K562 (cell line): Measurements from ENCODE around the gene ETNK2.

ENCODE experiments used
- CBFB ChIP-seq: sonication (generic); formaldehyde crosslinking; IDR thresholded peaks from 2 replicates; pipeline ENCODE4 v1.4.0; 2020; ENCODE audit warnings: mild to moderate bottlenecking, missing genetic modification reagents
- FOXJ3 ChIP-seq: sonication (generic); formaldehyde crosslinking; IDR thresholded peaks from 2 replicates; pipeline ENCODE4 v1.4.0; 2020; ENCODE audit warnings: mild to moderate bottlenecking, missing genetic modification reagents
- KHSRP ChIP-seq: fragments of 450-650 bp; IDR thresholded peaks from 2 replicates; pipeline ENCODE4 v1.6.1; 2017
- KLF10 ChIP-seq: fragments of 250-450 bp; sonication (Bioruptor Pico); IDR thresholded peaks from 2 replicates; pipeline ENCODE4 v1.6.1; 2021; ENCODE audit warnings: matching md5 sums
- PURB ChIP-seq: sonication (generic); formaldehyde crosslinking; IDR thresholded peaks from 2 replicates; pipeline ENCODE4 v1.9.0; 2021; ENCODE audit warnings: low read depth, mild to moderate bottlenecking, missing genetic modification reagents
- RBFOX2 ChIP-seq: fragments of 200-400 bp; formaldehyde crosslinking; IDR thresholded peaks from 2 replicates; pipeline ENCODE4 v1.6.1; 2017; ENCODE audit warnings: low read depth, mild to moderate bottlenecking, low read length, moderate library complexity
- TBP ChIP-seq: optimal IDR thresholded peaks from 2 replicates; pipeline ENCODE3; 2011; ENCODE audit warnings: low read depth, low read length, improper control_type of control experiment
- ZNF253 ChIP-seq: fragments of 250-450 bp; sonication (Bioruptor Pico); conservative IDR thresholded peaks from 2 replicates; pipeline ENCODE4 v1.6.1; 2021; ENCODE audit warnings: mild to moderate bottlenecking
- TF ChIP-seq, protein P1 (sequence below): fragments of 150-350 bp; IDR thresholded peaks from 2 replicates; pipeline ENCODE4 v1.6.1; 2014; ENCODE audit warnings: low read depth, mild to moderate bottlenecking, low read length, borderline replicate concordance
- TF ChIP-seq, protein P2 (sequence below): fragments of 450-650 bp; IDR thresholded peaks from 2 replicates; pipeline ENCODE4 v1.6.1; 2016; ENCODE audit warnings: antibody characterized with exemption
- TF ChIP-seq, protein P3 (sequence below), 3 experiments: IDR thresholded peaks in 2 of 3; conservative IDR thresholded peaks in 1 of 3; 2 replicates each; pipeline ENCODE4 v1.5.1; 2011 to 2012; ENCODE audit warnings: low read length in 3 of 3, mild to moderate bottlenecking in 3 of 3, control low read depth in 2 of 3, improper control_type of control experiment in 1 of 3, inconsistent platforms in 1 of 3, low read depth in 1 of 3, mixed read lengths in 1 of 3, moderate library complexity in 1 of 3; ENCODE audit not compliant: insufficient read depth in 2 of 3

- TF ChIP-seq ZNF253 (CRISPR knock-in tag) (no peak), PURB (CRISPR knock-in tag) (no peak), FOXJ3 (CRISPR knock-in tag) (no peak), CBFB (CRISPR knock-in tag) (no peak), KLF10 (CRISPR knock-in tag) (no peak), KHSRP (no peak), TBP (no peak), RBFOX2 (no peak)
- TF ChIP-seq, protein P1, sequence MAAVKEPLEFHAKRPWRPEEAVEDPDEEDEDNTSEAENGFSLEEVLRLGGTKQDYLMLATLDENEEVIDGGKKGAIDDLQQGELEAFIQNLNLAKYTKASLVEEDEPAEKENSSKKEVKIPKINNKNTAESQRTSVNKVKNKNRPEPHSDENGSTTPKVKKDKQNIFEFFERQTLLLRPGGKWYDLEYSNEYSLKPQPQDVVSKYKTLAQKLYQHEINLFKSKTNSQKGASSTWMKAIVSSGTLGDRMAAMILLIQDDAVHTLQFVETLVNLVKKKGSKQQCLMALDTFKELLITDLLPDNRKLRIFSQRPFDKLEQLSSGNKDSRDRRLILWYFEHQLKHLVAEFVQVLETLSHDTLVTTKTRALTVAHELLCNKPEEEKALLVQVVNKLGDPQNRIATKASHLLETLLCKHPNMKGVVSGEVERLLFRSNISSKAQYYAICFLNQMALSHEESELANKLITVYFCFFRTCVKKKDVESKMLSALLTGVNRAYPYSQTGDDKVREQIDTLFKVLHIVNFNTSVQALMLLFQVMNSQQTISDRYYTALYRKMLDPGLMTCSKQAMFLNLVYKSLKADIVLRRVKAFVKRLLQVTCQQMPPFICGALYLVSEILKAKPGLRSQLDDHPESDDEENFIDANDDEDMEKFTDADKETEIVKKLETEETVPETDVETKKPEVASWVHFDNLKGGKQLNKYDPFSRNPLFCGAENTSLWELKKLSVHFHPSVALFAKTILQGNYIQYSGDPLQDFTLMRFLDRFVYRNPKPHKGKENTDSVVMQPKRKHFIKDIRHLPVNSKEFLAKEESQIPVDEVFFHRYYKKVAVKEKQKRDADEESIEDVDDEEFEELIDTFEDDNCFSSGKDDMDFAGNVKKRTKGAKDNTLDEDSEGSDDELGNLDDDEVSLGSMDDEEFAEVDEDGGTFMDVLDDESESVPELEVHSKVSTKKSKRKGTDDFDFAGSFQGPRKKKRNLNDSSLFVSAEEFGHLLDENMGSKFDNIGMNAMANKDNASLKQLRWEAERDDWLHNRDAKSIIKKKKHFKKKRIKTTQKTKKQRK, result no peak
- TF ChIP-seq, protein P2, sequence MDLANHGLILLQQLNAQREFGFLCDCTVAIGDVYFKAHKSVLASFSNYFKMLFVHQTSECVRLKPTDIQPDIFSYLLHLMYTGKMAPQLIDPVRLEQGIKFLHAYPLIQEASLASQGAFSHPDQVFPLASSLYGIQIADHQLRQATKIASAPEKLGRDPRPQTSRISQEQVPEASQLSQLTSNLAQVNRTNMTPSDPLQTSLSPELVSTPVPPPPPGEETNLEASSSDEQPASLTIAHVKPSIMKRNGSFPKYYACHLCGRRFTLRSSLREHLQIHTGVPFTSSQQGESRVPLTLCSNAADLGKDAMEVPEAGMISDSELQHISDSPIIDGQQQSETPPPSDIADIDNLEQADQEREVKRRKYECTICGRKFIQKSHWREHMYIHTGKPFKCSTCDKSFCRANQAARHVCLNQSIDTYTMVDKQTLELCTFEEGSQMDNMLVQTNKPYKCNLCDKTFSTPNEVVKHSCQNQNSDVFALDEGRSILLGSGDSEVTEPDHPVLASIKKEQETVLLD, result no peak
- TF ChIP-seq, protein P3, sequence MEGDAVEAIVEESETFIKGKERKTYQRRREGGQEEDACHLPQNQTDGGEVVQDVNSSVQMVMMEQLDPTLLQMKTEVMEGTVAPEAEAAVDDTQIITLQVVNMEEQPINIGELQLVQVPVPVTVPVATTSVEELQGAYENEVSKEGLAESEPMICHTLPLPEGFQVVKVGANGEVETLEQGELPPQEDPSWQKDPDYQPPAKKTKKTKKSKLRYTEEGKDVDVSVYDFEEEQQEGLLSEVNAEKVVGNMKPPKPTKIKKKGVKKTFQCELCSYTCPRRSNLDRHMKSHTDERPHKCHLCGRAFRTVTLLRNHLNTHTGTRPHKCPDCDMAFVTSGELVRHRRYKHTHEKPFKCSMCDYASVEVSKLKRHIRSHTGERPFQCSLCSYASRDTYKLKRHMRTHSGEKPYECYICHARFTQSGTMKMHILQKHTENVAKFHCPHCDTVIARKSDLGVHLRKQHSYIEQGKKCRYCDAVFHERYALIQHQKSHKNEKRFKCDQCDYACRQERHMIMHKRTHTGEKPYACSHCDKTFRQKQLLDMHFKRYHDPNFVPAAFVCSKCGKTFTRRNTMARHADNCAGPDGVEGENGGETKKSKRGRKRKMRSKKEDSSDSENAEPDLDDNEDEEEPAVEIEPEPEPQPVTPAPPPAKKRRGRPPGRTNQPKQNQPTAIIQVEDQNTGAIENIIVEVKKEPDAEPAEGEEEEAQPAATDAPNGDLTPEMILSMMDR (IDR thresholded peaks at IDR 0.05 in 2 of 3, conservative IDR thresholded peaks at IDR 0.05 in 1 of 3; ENCODE audit: insufficient read depth in 2 of 3, low read depth in 1 of 3, low read length in 3 of 3), result no peak
Observed at GRCh38 chr1:204178487-204179281, 26.8 kb upstream of the ETNK2 start.
